HCT116 (cell line): ENCODE data around the gene CX3CR1. TPM values are rescaled to one million over a fixed set of nuclear protein-coding genes. Genes with fewer than 3 reads are reported as not detected.

Experiments used
- ATAC-seq: fragments of 200-7000 bp; cut with Tn5 transposase; 2 replicates; pipeline ENCODE4 v1.9.1; 2020; ENCODE audit warnings: mild to moderate bottlenecking, moderate library complexity
- BruUV-seq: library from RNA; stranded (reverse); fragments of 400-500 nt; replicated peaks from 2 replicates; lab custom pipeline; 2021; lab: Mats Ljungman, UMichigan
- CTCF ChIA-PET: fragments of 300-600 bp; sonication (Branson Sonifier 250); formaldehyde crosslinking; loops from one replicate; lab custom pipeline; 2021; ENCODE audit warnings: antibody characterized with exemption; lab: Charles Lee
- POLR2A ChIA-PET: fragments of 300-600, 350-600 bp; sonication (Branson Sonifier 250); formaldehyde crosslinking; loops from one replicate; lab custom pipeline; 2021; ENCODE audit warnings: antibody characterized with exemption; lab: Charles Lee
- RAD21 ChIA-PET, 2 experiments: fragments of 300-600 bp; sonication (Branson Sonifier 250); formaldehyde crosslinking; loops; one replicate each; lab custom pipeline; 2023; ENCODE audit warnings: low total read pairs in 2 of 2; ENCODE audit not compliant: uncharacterized antibody in 2 of 2, unreplicated experiment in 2 of 2, low non-redundant PET in 1 of 2; lab: Charles Lee
- DNase-seq: peaks from one replicate; pipeline ENCODE4 v3.0.0-alpha.2; 2010; ENCODE audit warnings: low read depth, low spot score
- H2AFZ ChIP-seq: fragments of 200-600 bp; shearing (Covaris generic), sonication (generic); 2 replicates; pipeline ENCODE4 v1.6.1; 2017; ENCODE audit warnings: low read depth, mixed run types, mixed read lengths, antibody characterized with exemption, low read length; ENCODE audit not compliant: poor library complexity, severe bottlenecking
- H3K27ac ChIP-seq: 2 replicates; pipeline ENCODE4 v1.5.1; 2012; ENCODE audit warnings: low read depth, low read length
- H3K27me3 ChIP-seq: fragments of 200-600 bp; sonication (generic); 2 replicates; pipeline ENCODE4 v1.6.1; 2016; ENCODE audit warnings: mixed run types, low read length, mixed read lengths; ENCODE audit not compliant: insufficient read depth
- H3K36me3 ChIP-seq, 2 experiments: fragments of 200-500 bp in 1 of 2; fragments of 200-600 bp in 1 of 2; sonication (Bioruptor generic) in 1 of 2; sonication (generic) in 1 of 2; 2 replicates each; pipeline versions ENCODE4 v1.5.1 to v1.6.1; 2014 to 2016; ENCODE audit warnings: low read length in 2 of 2, inconsistent platforms in 1 of 2, mixed read lengths in 1 of 2, mixed run types in 1 of 2; ENCODE audit not compliant: insufficient read depth in 2 of 2, control insufficient read depth in 1 of 2
- H3K4me1 ChIP-seq, 2 experiments: fragments of 200-600 bp in 1 of 2; sonication (generic) in 1 of 2; 2 replicates each; pipeline versions ENCODE4 v1.5.1 to v1.6.1; 2012 to 2017; ENCODE audit warnings: low read length in 2 of 2, inconsistent platforms in 1 of 2, mild to moderate bottlenecking in 1 of 2, mixed read lengths in 1 of 2, mixed run types in 1 of 2, moderate library complexity in 1 of 2; ENCODE audit not compliant: insufficient read depth in 2 of 2, control insufficient read depth in 1 of 2
- H3K4me2 ChIP-seq: fragments of 200-600 bp; sonication (generic); 2 replicates; pipeline ENCODE4 v1.6.1; 2017; ENCODE audit warnings: mixed run types, low read length, mixed read lengths
- H3K4me3 ChIP-seq, 2 experiments: fragments of 200-600 bp in 1 of 2; sonication (generic) in 1 of 2; replicated peaks in 1 of 2; 2 replicates each; pipeline ENCODE4 v1.5.1; 2011 to 2016; ENCODE audit warnings: low read length in 2 of 2, control low read depth in 1 of 2, low read depth in 1 of 2, mild to moderate bottlenecking in 1 of 2, mixed read lengths in 1 of 2, mixed run types in 1 of 2
- H3K79me2 ChIP-seq: fragments of 200-600 bp; sonication (generic); 2 replicates; pipeline ENCODE4 v1.6.1; 2017; ENCODE audit warnings: mild to moderate bottlenecking, mixed run types, low read length, moderate library complexity, mixed read lengths; ENCODE audit not compliant: insufficient read depth
- H3K9ac ChIP-seq: fragments of 200-600 bp; sonication (generic); 2 replicates; pipeline ENCODE4 v1.6.1; 2016; ENCODE audit warnings: low read length, mixed read lengths
- H3K9me2 ChIP-seq: fragments of 200-600 bp; sonication (generic), shearing (Covaris generic); 2 replicates; pipeline ENCODE4 v1.6.1; 2017; ENCODE audit warnings: mixed run types, mild to moderate bottlenecking, moderate library complexity; ENCODE audit not compliant: insufficient read depth
- H3K9me3 ChIP-seq, 2 experiments: fragments of 200-500 bp in 1 of 2; fragments of 200-600 bp in 1 of 2; sonication (Bioruptor generic) in 1 of 2; sonication (generic) in 1 of 2; 2 replicates each; pipeline ENCODE4 v1.6.1; 2014 to 2017; ENCODE audit warnings: low read length in 2 of 2, mixed read lengths in 2 of 2, inconsistent platforms in 1 of 2, low read depth in 1 of 2, mild to moderate bottlenecking in 1 of 2, mixed run types in 1 of 2, moderate library complexity in 1 of 2; ENCODE audit not compliant: control insufficient read depth in 1 of 2, insufficient read depth in 1 of 2
- H4K20me1 ChIP-seq: fragments of 200-600 bp; sonication (generic), shearing (Covaris generic); 2 replicates; pipeline ENCODE4 v1.6.1; 2017; ENCODE audit warnings: mixed run types, mild to moderate bottlenecking, moderate library complexity; ENCODE audit not compliant: insufficient read depth
- CBX3 ChIP-seq: IDR thresholded peaks from 2 replicates; pipeline ENCODE4 v1.6.1; 2012; ENCODE audit warnings: low read depth
- CEBPB ChIP-seq: IDR thresholded peaks from 2 replicates; pipeline ENCODE4 v1.6.1; 2012; ENCODE audit warnings: low read depth
- EGR1 ChIP-seq: IDR thresholded peaks from 2 replicates; pipeline ENCODE4 v1.6.1; 2012; ENCODE audit warnings: low read depth
- EZH2 ChIP-seq: fragments of 200-600 bp; sonication (generic); IDR thresholded peaks from 2 replicates; pipeline ENCODE4 v1.6.1; 2017; ENCODE audit warnings: antibody characterized with exemption, mixed run types
- EZH2phosphoT487 ChIP-seq: fragments of 200-600 bp; IDR thresholded peaks from 2 replicates; pipeline ENCODE4 v1.6.1; 2018; ENCODE audit warnings: antibody characterized with exemption, borderline replicate concordance
- POLR2AphosphoS5 ChIP-seq: IDR thresholded peaks from 2 replicates; pipeline ENCODE4 v1.6.1; 2011; ENCODE audit warnings: mild to moderate bottlenecking, low read depth, low read length, moderate library complexity
- RAD21 ChIP-seq: IDR thresholded peaks from 2 replicates; pipeline ENCODE4 v1.6.1; 2012; ENCODE audit warnings: low read depth, mild to moderate bottlenecking
- SP1 ChIP-seq: IDR thresholded peaks from 2 replicates; pipeline ENCODE4 v1.6.1; 2012; ENCODE audit warnings: low read depth
- SRF ChIP-seq: IDR thresholded peaks from 2 replicates; pipeline ENCODE4 v1.6.1; 2012; ENCODE audit warnings: low read depth
- YY1 ChIP-seq: IDR thresholded peaks from 2 replicates; pipeline ENCODE4 v1.6.1; 2011; ENCODE audit warnings: low read length, low read depth, moderate library complexity, mild to moderate bottlenecking; ENCODE audit not compliant: insufficient replicate concordance; ENCODE audit errors: extremely low read depth
- ZNF274 ChIP-seq: fragments of 200-500 bp; sonication (Bioruptor generic); IDR thresholded peaks from 2 replicates; pipeline ENCODE4 v1.6.1; 2014; ENCODE audit warnings: mild to moderate bottlenecking, low read depth, low read length, inconsistent platforms
- intact Hi-C: fragments of 100-400 bp; cut with micrococcal nuclease; formaldehyde crosslinking; loops from 2 replicates; pipeline ENCODE4 v1.10.0; 2022
- total RNA-seq: library from RNA; stranded (reverse); gene quantifications from one replicate; pipeline ENCODE4 v1.2.1, GENCODE V29; 2021; ENCODE audit not compliant: unreplicated experiment
- TF ChIP-seq, protein P1 (sequence below), 3 experiments: fragments of 200-600 bp in 1 of 3; sonication (generic) in 1 of 3; IDR thresholded peaks in 2 of 3; conservative IDR thresholded peaks in 1 of 3; 2 replicates each; pipeline ENCODE4 v1.5.1; 2012 to 2017; ENCODE audit warnings: low read depth in 2 of 3, low read length in 2 of 3, antibody characterized with exemption in 1 of 3, borderline replicate concordance in 1 of 3, control low read depth in 1 of 3, mild to moderate bottlenecking in 1 of 3, mixed read lengths in 1 of 3, mixed run types in 1 of 3, moderate library complexity in 1 of 3; ENCODE audit not compliant: insufficient read depth in 1 of 3
- TF ChIP-seq, protein P2 (sequence below): IDR thresholded peaks from 2 replicates; pipeline ENCODE4 v1.6.1; 2011; ENCODE audit warnings: mild to moderate bottlenecking, low read length, moderate library complexity; ENCODE audit not compliant: insufficient replicate concordance; ENCODE audit errors: extremely low read depth

CX3CR1 gene
- total RNA-seq, 1 experiment from 2014 or later, result 0.10 TPM

DNA sequence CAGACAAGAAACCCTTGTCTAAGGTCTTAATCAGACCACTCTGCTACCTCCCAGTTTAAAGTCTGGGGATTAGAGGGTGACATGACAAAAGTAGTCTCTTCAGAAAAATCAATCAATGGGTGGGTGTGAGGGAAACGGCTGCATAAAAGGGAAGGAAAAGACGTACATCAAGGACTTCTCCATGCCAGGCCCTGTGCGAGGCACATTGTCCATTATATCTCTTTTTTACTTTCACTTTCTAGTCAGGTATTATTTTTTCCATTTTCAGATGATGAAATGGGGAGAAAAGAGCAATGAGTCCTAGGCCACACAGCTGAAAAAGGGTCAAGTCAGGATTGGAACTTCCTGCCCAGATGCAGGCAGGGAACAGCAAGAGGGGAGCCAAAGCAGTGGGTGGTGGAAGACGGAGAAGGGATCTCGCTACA is 4.6 kb upstream of the CX3CR1 start:
- ChIA-PET CTCF (no interaction called here), RAD21 (no interaction called here)
- Histone ChIP-seq H3K36me3 (no peaks in the 10 kb centered on the region), H3K27ac (no peak overlapping the region), H3K9me3 (no peaks in the 10 kb centered on the region), H3K4me3 (no peak overlapping the region), H3K79me2 (no peaks in the 10 kb centered on the region), H3K9me2 (no peaks in the 10 kb centered on the region), H3K27me3 (no peaks in the 10 kb centered on the region), H3K4me2 (no peak overlapping the region)
- DNase-seq, result no peak
- ATAC-seq, result no peak
- intact Hi-C loops, result no loop called here
- no TSS peak for BruUV-seq
- TF ChIP-seq EGR1, result no peak
- TF ChIP-seq YY1, result no peak
- no peak for TF ChIP-seq SP1
- no peak for TF ChIP-seq EZH2phosphoT487
- no peak for TF ChIP-seq ZNF274
- no peak for TF ChIP-seq POLR2AphosphoS5
- TF ChIP-seq, protein P1, sequence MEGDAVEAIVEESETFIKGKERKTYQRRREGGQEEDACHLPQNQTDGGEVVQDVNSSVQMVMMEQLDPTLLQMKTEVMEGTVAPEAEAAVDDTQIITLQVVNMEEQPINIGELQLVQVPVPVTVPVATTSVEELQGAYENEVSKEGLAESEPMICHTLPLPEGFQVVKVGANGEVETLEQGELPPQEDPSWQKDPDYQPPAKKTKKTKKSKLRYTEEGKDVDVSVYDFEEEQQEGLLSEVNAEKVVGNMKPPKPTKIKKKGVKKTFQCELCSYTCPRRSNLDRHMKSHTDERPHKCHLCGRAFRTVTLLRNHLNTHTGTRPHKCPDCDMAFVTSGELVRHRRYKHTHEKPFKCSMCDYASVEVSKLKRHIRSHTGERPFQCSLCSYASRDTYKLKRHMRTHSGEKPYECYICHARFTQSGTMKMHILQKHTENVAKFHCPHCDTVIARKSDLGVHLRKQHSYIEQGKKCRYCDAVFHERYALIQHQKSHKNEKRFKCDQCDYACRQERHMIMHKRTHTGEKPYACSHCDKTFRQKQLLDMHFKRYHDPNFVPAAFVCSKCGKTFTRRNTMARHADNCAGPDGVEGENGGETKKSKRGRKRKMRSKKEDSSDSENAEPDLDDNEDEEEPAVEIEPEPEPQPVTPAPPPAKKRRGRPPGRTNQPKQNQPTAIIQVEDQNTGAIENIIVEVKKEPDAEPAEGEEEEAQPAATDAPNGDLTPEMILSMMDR (IDR thresholded peaks at IDR 0.05 in 2 of 3, conservative IDR thresholded peaks at IDR 0.05 in 1 of 3; ENCODE audit: borderline replicate concordance in 1 of 3, insufficient read depth in 1 of 3, low read depth in 2 of 3, low read length in 2 of 3), result no peak
- TF ChIP-seq CEBPB, result no peak
- TF ChIP-seq SRF, result no peak
- no peak for TF ChIP-seq CBX3
- TF ChIP-seq, protein P2, sequence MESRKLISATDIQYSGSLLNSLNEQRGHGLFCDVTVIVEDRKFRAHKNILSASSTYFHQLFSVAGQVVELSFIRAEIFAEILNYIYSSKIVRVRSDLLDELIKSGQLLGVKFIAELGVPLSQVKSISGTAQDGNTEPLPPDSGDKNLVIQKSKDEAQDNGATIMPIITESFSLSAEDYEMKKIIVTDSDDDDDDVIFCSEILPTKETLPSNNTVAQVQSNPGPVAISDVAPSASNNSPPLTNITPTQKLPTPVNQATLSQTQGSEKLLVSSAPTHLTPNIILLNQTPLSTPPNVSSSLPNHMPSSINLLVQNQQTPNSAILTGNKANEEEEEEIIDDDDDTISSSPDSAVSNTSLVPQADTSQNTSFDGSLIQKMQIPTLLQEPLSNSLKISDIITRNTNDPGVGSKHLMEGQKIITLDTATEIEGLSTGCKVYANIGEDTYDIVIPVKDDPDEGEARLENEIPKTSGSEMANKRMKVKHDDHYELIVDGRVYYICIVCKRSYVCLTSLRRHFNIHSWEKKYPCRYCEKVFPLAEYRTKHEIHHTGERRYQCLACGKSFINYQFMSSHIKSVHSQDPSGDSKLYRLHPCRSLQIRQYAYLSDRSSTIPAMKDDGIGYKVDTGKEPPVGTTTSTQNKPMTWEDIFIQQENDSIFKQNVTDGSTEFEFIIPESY, result no peak
- no peak for TF ChIP-seq RAD21
- no peak for TF ChIP-seq EZH2
- TF ChIP-seq, all 23 proteins: peak for 0
- Histone ChIP-seq H3K4me1 (peaks cover 0 to 2% of the 10 kb centered on the region in 2 experiments; a peak in 1 of 4 replicates), H3K9ac (no peak overlapping the region), H4K20me1 (no peaks in the 10 kb centered on the region), H2AFZ (no peak overlapping the region)
- POLR2A ChIA-PET, result no interaction called here
